Measurements from ENCODE around the gene ARHGEF4.
A peak's percentile ranks its signal among the peaks of the same experiment; 100 is the strongest.

DNA sequence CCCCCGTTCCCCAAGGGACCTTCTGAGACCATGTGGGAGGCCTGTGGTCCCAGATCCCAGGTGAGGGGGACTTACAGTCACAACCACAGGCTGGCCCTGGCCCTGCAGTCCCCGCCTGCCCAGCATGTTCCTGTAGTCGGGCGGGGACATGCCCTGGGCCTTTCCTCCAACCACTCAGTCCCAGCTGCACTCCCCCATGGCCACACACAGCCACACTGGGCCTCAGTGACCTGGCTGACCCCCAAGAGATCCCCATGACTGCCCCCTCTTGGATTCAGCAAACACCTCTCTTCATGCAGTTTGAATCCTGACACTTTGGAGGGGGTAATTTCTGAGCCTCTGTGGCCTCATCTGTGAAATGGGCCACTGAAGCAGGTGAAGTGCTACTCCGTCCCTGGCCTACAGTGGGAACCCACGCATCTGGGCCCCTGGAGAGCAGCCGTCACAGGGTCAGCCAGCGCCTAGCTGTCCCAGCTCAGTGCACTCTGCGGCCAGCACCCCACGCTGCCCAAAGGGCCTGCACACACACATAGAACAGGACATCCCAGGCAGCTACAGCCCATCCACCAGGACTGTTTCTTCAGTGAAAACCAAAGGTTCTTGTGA, 12.7 kb upstream of the ARHGEF4 start:
- TF ChIP-seq, protein P1, sequence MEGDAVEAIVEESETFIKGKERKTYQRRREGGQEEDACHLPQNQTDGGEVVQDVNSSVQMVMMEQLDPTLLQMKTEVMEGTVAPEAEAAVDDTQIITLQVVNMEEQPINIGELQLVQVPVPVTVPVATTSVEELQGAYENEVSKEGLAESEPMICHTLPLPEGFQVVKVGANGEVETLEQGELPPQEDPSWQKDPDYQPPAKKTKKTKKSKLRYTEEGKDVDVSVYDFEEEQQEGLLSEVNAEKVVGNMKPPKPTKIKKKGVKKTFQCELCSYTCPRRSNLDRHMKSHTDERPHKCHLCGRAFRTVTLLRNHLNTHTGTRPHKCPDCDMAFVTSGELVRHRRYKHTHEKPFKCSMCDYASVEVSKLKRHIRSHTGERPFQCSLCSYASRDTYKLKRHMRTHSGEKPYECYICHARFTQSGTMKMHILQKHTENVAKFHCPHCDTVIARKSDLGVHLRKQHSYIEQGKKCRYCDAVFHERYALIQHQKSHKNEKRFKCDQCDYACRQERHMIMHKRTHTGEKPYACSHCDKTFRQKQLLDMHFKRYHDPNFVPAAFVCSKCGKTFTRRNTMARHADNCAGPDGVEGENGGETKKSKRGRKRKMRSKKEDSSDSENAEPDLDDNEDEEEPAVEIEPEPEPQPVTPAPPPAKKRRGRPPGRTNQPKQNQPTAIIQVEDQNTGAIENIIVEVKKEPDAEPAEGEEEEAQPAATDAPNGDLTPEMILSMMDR (IDR thresholded peaks at IDR 0.05; ENCODE audit: insufficient read depth, low read depth, low read length) = no peak
- TF ChIP-seq EZH2 (IDR thresholded peaks at IDR 0.05; ENCODE audit: insufficient read depth, low read length) = peak; percentile 7

All from astrocyte (in vitro differentiated cells and primary cell).